ENCODE measurements around the gene TSPAN9.

DNA sequence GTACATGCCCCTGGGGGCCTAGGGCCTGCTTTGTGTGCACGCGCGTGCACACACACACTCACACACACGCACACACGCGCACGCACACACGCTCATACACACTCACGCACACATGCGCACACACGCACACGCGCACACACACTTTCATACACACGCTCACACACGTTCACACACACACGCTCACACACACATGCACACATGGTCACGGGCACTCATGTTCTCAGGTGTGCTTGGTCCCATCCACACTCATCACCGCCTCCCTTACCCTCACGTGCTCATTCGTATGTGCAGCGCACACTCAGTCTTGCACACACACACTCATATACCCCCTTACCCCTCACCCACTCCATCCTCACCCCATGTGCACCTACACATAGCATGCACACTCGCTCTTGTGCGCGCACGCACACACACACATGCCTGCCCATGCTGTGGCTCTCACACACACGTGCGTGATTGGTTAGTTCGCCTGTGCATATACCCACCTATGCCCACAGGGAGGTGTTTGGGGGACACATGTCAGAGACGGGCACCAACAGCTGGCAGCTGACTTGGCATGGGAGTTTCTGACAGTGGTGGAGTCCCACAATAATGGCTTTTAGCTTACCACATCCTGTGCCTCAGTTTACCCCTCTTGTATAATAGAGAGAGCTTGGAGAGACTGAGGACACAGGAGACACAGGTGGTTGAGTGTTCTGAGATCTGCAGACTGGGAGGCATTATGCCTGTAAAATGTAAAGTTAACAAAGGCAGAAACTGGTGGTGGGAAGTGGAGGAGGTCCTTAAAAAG, 28.7 kb downstream of the TSPAN9 start:
- TF ChIP-seq GABPA (IDR thresholded peaks at IDR 0.05; ENCODE audit: low read depth) (no peak), REST (IDR thresholded peaks at IDR 0.05; ENCODE audit: insufficient replicate concordance, low read depth) (no peak), POLR2AphosphoS5 (IDR thresholded peaks at IDR 0.05; ENCODE audit: low read depth) (no peak)
- TF ChIP-seq, protein P1, sequence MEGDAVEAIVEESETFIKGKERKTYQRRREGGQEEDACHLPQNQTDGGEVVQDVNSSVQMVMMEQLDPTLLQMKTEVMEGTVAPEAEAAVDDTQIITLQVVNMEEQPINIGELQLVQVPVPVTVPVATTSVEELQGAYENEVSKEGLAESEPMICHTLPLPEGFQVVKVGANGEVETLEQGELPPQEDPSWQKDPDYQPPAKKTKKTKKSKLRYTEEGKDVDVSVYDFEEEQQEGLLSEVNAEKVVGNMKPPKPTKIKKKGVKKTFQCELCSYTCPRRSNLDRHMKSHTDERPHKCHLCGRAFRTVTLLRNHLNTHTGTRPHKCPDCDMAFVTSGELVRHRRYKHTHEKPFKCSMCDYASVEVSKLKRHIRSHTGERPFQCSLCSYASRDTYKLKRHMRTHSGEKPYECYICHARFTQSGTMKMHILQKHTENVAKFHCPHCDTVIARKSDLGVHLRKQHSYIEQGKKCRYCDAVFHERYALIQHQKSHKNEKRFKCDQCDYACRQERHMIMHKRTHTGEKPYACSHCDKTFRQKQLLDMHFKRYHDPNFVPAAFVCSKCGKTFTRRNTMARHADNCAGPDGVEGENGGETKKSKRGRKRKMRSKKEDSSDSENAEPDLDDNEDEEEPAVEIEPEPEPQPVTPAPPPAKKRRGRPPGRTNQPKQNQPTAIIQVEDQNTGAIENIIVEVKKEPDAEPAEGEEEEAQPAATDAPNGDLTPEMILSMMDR (IDR thresholded peaks at IDR 0.05; ENCODE audit: insufficient read depth, low read length), result no peak
